GM23338 (cell line): ENCODE results near the gene MGAT5. TPM values are rescaled to one million over a fixed set of nuclear protein-coding genes. Genes with fewer than 3 reads are reported as not detected.

Source experiments
- ATAC-seq: fragments of 200-7000 bp; cut with Tn5 transposase; 3 replicates; pipeline ENCODE4 v1.9.1; 2020
- DNase-seq: peaks from one replicate; pipeline ENCODE4 v3.0.0-alpha.2; 2015; ENCODE audit warnings: low spot score
- H2AFZ ChIP-seq: fragments of 200-600 bp; sonication (generic); 2 replicates; pipeline ENCODE4 v1.8.0; 2016; ENCODE audit warnings: antibody characterized with exemption, mild to moderate bottlenecking, moderate library complexity
- H3F3A ChIP-seq: fragments of 200-600 bp; sonication (generic); replicated peaks from 2 replicates; pipeline ENCODE4 v1.8.0; 2017; ENCODE audit warnings: antibody characterized with exemption, mixed run types, low read depth
- H3K27ac ChIP-seq: fragments of 200-600 bp; sonication (generic); 2 replicates; pipeline ENCODE4 v1.6.1; 2016; ENCODE audit warnings: low read depth
- H3K27me3 ChIP-seq: fragments of 200-600 bp; sonication (generic); 2 replicates; pipeline ENCODE4 v1.8.0; 2016; ENCODE audit warnings: mild to moderate bottlenecking, mixed run types, moderate library complexity; ENCODE audit not compliant: insufficient read depth
- H3K36me3 ChIP-seq: fragments of 200-600 bp; sonication (generic); 2 replicates; pipeline ENCODE4 v1.8.0; 2016; ENCODE audit warnings: mild to moderate bottlenecking; ENCODE audit not compliant: insufficient read depth
- H3K4me1 ChIP-seq: fragments of 200-600 bp; sonication (generic); 2 replicates; pipeline ENCODE4 v1.8.0; 2016; ENCODE audit warnings: mild to moderate bottlenecking, moderate library complexity; ENCODE audit not compliant: insufficient read depth
- H3K4me2 ChIP-seq: fragments of 200-600 bp; sonication (generic); 2 replicates; pipeline ENCODE4 v1.7.1; 2017; ENCODE audit warnings: mixed run types
- H3K4me3 ChIP-seq: fragments of 200-600 bp; sonication (generic); 2 replicates; pipeline ENCODE4 v1.6.1; 2016; ENCODE audit warnings: mixed run types
- H3K79me2 ChIP-seq: fragments of 200-600 bp; sonication (generic); replicated peaks from 2 replicates; pipeline ENCODE4 v1.8.0; 2017; ENCODE audit warnings: mild to moderate bottlenecking; ENCODE audit not compliant: insufficient read depth
- H3K9me2 ChIP-seq: fragments of 200-600 bp; sonication (generic); 2 replicates; pipeline ENCODE4 v1.8.0; 2017; ENCODE audit not compliant: insufficient read depth
- H4K20me1 ChIP-seq: fragments of 200-600 bp; sonication (generic); replicated peaks from 2 replicates; pipeline ENCODE4 v1.8.0; 2017; ENCODE audit warnings: mild to moderate bottlenecking; ENCODE audit not compliant: insufficient read depth
- H3K27ac Mint-ChIP-seq: 2 replicates; pipeline ENCODE4 v1.8.0; 2020; ENCODE audit warnings: inconsistent platforms, mild to moderate bottlenecking, moderate library complexity, mixed read lengths
- H3K27me3 Mint-ChIP-seq: 3 replicates; pipeline ENCODE4 v1.8.0; 2022; ENCODE audit warnings: low read depth, mild to moderate bottlenecking, moderate library complexity, mixed read lengths, inconsistent platforms; ENCODE audit not compliant: insufficient read depth, poor library complexity
- H3K36me3 Mint-ChIP-seq: 3 replicates; pipeline ENCODE4 v1.8.0; 2021; ENCODE audit warnings: low read depth, mild to moderate bottlenecking, inconsistent platforms, moderate library complexity, mixed read lengths
- H3K4me1 Mint-ChIP-seq: 3 replicates; pipeline ENCODE4 v1.8.0; 2020; ENCODE audit warnings: mild to moderate bottlenecking, inconsistent platforms, mixed read lengths
- H3K4me3 Mint-ChIP-seq: 3 replicates; pipeline ENCODE4 v1.8.0; 2021; ENCODE audit warnings: moderate library complexity, mild to moderate bottlenecking, inconsistent platforms, mixed read lengths
- H3K9me3 Mint-ChIP-seq: 3 replicates; pipeline ENCODE4 v1.8.0; 2020; ENCODE audit warnings: moderate library complexity, mild to moderate bottlenecking, inconsistent platforms, mixed read lengths
- CREB1 ChIP-seq: fragments of 250-450 bp; sonication (Bioruptor Pico); IDR thresholded peaks from 2 replicates; pipeline ENCODE4 v1.5.0; 2020; ENCODE audit warnings: low read depth, mild to moderate bottlenecking, moderate library complexity
- CTCF ChIP-seq, 2 experiments: fragments of 200-600 bp in 1 of 2; sonication (generic) in 1 of 2; conservative IDR thresholded peaks; 2 replicates each; pipeline versions ENCODE4 v1.5.1 to v1.6.1; 2016 to 2017; ENCODE audit warnings: antibody characterized with exemption in 2 of 2, low read depth in 2 of 2, mild to moderate bottlenecking in 2 of 2, moderate library complexity in 1 of 2
- EZH2 ChIP-seq: fragments of 200-600 bp; sonication (generic); IDR thresholded peaks from one replicate; pipeline ENCODE4 v1.8.0; 2017; ENCODE audit warnings: antibody characterized with exemption, mild to moderate bottlenecking, low read depth; ENCODE audit not compliant: unreplicated experiment
- EZH2phosphoT487 ChIP-seq: fragments of 200-600 bp; sonication (generic); IDR thresholded peaks from one replicate; pipeline ENCODE4 v1.8.1; 2018; ENCODE audit warnings: antibody characterized with exemption; ENCODE audit not compliant: unreplicated experiment
- NANOG ChIP-seq: IDR thresholded peaks from 2 replicates; pipeline ENCODE4 v1.6.1; 2016; ENCODE audit warnings: antibody characterized with exemption, borderline replicate concordance
- POLR2AphosphoS5 ChIP-seq: IDR thresholded peaks from 2 replicates; pipeline ENCODE4 v1.6.1; 2016; ENCODE audit warnings: antibody characterized with exemption, low read depth
- REST ChIP-seq: IDR thresholded peaks from one replicate; pipeline ENCODE4 v1.6.1; 2018; ENCODE audit warnings: antibody characterized with exemption; ENCODE audit not compliant: unreplicated experiment
- STAT1 ChIP-seq: IDR thresholded peaks from one replicate; pipeline ENCODE4 v1.6.1; 2016; ENCODE audit warnings: antibody characterized with exemption; ENCODE audit not compliant: unreplicated experiment
- ZNF114 ChIP-seq: fragments of 250-450 bp; sonication (Bioruptor Pico); IDR thresholded peaks from 2 replicates; pipeline ENCODE4 v1.5.0; 2020; ENCODE audit warnings: mild to moderate bottlenecking, moderate library complexity
- ZNF331 ChIP-seq: fragments of 250-450 bp; sonication (Bioruptor Pico); IDR thresholded peaks from 2 replicates; pipeline ENCODE4 v1.5.0; 2020; ENCODE audit warnings: low read depth, mild to moderate bottlenecking, moderate library complexity
- ZNF462 ChIP-seq: fragments of 250-450 bp; sonication (Bioruptor Pico); IDR thresholded peaks from 2 replicates; pipeline ENCODE4 v1.5.0; 2020; ENCODE audit warnings: mild to moderate bottlenecking, moderate library complexity
- polyA plus RNA-seq: library from polyadenylated mRNA; unstranded; fragments of >200 nt; fragmentation: Nextera tagmentation; extraction: Ambion mirVana; gene quantifications from 2 replicates; pipeline ENCODE4 v1.2.1, GENCODE V29; 2016
- total RNA-seq: library from RNA; depleted of rRNA; stranded (reverse); fragments of >200 nt; shearing (Covaris generic); gene quantifications from 2 replicates; pipeline ENCODE4 v1.2.3, GENCODE V29; 2014

The MGAT5 gene
- total and polyA plus RNA-seq, 2 experiments from 2014 or later: 4.6 to 27.6 TPM

DNA sequence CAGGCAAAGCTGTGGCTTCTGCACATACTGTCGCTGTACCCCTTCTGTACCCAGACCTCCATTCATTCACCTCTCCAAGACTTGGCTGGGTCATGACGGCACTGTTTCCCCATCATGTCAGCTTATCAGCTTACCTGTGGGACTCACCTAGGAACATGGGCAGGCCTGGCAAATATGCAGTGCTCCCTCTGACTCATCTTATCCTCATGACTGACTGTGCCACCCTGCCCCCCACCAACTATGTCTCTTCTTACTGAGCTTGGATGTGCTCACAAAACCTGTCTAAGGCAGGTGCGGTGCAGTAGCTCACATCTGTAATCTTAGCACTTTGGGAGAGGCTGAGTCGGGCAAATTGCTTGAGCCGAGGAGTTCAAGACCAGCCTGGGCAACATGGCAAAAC lies 152.4 kb downstream of the MGAT5 start:
- no peaks in the 10 kb centered on the region for H3K9me3 Mint-ChIP-seq
- no peaks in the 10 kb centered on the region for H3K27me3 Mint-ChIP-seq
- TF ChIP-seq STAT1 (no peak), CREB1 (CRISPR knock-in tag) (no peak), EZH2 (no peak)
- Histone ChIP-seq H3K4me3 (no peak overlapping the region), H3K27me3 (no peaks in the 10 kb centered on the region), H3K36me3 (no peaks in the 10 kb centered on the region), H4K20me1 (0 out of 2 replicates have a peak, but pooled peaks cover 2% of the 10 kb centered on the region), H3K9me2 (no peaks in the 10 kb centered on the region), H3K27ac (no peak overlapping the region), H3K79me2 (no peaks in the 10 kb centered on the region), H3K4me2 (no peak overlapping the region), H2AFZ (no peak overlapping the region), H3K4me1 (peaks cover 1% of the 10 kb centered on the region; the same call in 1 of the 2 replicates), H3F3A (no peaks in the 10 kb centered on the region)
- H3K4me3 Mint-ChIP-seq: no peak overlapping the region
- H3K27ac Mint-ChIP-seq: no peak overlapping the region
- H3K36me3 Mint-ChIP-seq: no peaks in the 10 kb centered on the region
- ATAC-seq (no peak), DNase-seq (no peak)
- H3K4me1 Mint-ChIP-seq: peaks cover 3% of the 10 kb centered on the region; the same call in 2 of the 3 replicates

- H3K36me3 Mint-ChIP-seq: no peaks in the 10 kb centered on the region
- H3K27ac ChIP-seq: no peak overlapping the region
- H3K4me3 ChIP-seq: no peak overlapping the region
- no peaks in the 10 kb centered on the region for H3K27me3 Mint-ChIP-seq
- H3K9me2 ChIP-seq: no peaks in the 10 kb centered on the region
- H4K20me1 ChIP-seq: 0 out of 2 replicates have a peak, but pooled peaks cover 3% of the 10 kb centered on the region
- H3K4me2 ChIP-seq: no peak overlapping the region
- no peaks in the 10 kb centered on the region for H3K9me3 Mint-ChIP-seq
- DNase-seq (no peak), ATAC-seq (no peak)
- H3K4me1 ChIP-seq: peaks cover 5% of the 10 kb centered on the region; the same call in 1 of the 2 replicates
- H3K4me3 Mint-ChIP-seq: no peak overlapping the region
- H3K79me2 ChIP-seq: no peaks in the 10 kb centered on the region
- H3K27ac Mint-ChIP-seq: no peak overlapping the region
- peaks cover 7% of the 10 kb centered on the region; the same call in 2 of the 3 replicates for H3K4me1 Mint-ChIP-seq
- H3K27me3 ChIP-seq: no peaks in the 10 kb centered on the region
- H3F3A ChIP-seq: no peaks in the 10 kb centered on the region
- no peak overlapping the region for H2AFZ ChIP-seq
- no peaks in the 10 kb centered on the region for H3K36me3 ChIP-seq
- TF ChIP-seq NANOG: no peak
- TF ChIP-seq ZNF462 (CRISPR knock-in tag): no peak
- no peak for TF ChIP-seq STAT1
- no peak for TF ChIP-seq ZNF114
- no peak for TF ChIP-seq ZNF331 (CRISPR knock-in tag)
- no peak for TF ChIP-seq REST
- TF ChIP-seq POLR2AphosphoS5: no peak
- no peak for TF ChIP-seq EZH2
- no peak for TF ChIP-seq EZH2phosphoT487
- no peak for TF ChIP-seq CTCF (conservative IDR thresholded peaks at IDR 0.05; ENCODE audit: low read depth in 2 of 2)
Measured at GRCh38 chr2:134406736-134407135, 152.9 kb downstream of the MGAT5 start.
